SK-N-SH treated with all-trans-retinoic acid at 6 μM for 48 hours (cell line): ENCODE measurements around the gene S1PR4.

Source experiments
- CSDC2 ChIP-seq: fragments of 250-450 bp; sonication (Bioruptor Pico); IDR thresholded peaks from 2 replicates; pipeline ENCODE4 v1.5.0; 2020; ENCODE audit warnings: mild to moderate bottlenecking, moderate library complexity
- GLIS3 ChIP-seq: fragments of 250-450 bp; sonication (Bioruptor Pico); IDR thresholded peaks from 2 replicates; pipeline ENCODE4 v1.5.0; 2020; ENCODE audit warnings: mild to moderate bottlenecking, moderate library complexity
- OSR1 ChIP-seq: fragments of 250-450 bp; sonication (Bioruptor Pico); IDR thresholded peaks from 2 replicates; pipeline ENCODE4 v1.8.0; 2022; ENCODE audit warnings: moderate library complexity, mild to moderate bottlenecking, inconsistent platforms
- RARB ChIP-seq: fragments of 250-450 bp; sonication (Bioruptor Pico); IDR thresholded peaks from 2 replicates; pipeline ENCODE4 v1.8.0; 2021; ENCODE audit warnings: mild to moderate bottlenecking, moderate library complexity
- TCF4 ChIP-seq: fragments of 250-450 bp; sonication (Bioruptor Pico); IDR thresholded peaks from 2 replicates; pipeline ENCODE4 v1.8.0; 2021; ENCODE audit warnings: mild to moderate bottlenecking, moderate library complexity, borderline replicate concordance
- TOX ChIP-seq: fragments of 250-450 bp; sonication (Bioruptor Pico); IDR thresholded peaks from 2 replicates; pipeline ENCODE4 v1.8.0; 2021; ENCODE audit warnings: mild to moderate bottlenecking, moderate library complexity, borderline replicate concordance
- ZFP3 ChIP-seq: fragments of 250-450 bp; sonication (Bioruptor Pico); IDR thresholded peaks from 2 replicates; pipeline ENCODE4 v1.5.0; 2020; ENCODE audit warnings: mild to moderate bottlenecking, moderate library complexity
- ZFP30 ChIP-seq: fragments of 450-650 bp; formaldehyde crosslinking; IDR thresholded peaks from 2 replicates; pipeline ENCODE4 v1.5.0; 2022; ENCODE audit warnings: mild to moderate bottlenecking, moderate library complexity
- ZNF565 ChIP-seq: fragments of 450-650 bp; formaldehyde crosslinking; conservative IDR thresholded peaks from 2 replicates; pipeline ENCODE4 v1.5.0; 2020; ENCODE audit warnings: low read depth, mild to moderate bottlenecking, moderate library complexity
- ZNF70 ChIP-seq: fragments of 450-650 bp; formaldehyde crosslinking; IDR thresholded peaks from 2 replicates; pipeline ENCODE4 v1.5.0; 2020; ENCODE audit warnings: mild to moderate bottlenecking, moderate library complexity
- ZNF8 ChIP-seq: fragments of 450-650 bp; formaldehyde crosslinking; IDR thresholded peaks from 2 replicates; pipeline ENCODE4 v1.5.0; 2020; ENCODE audit warnings: mild to moderate bottlenecking, moderate library complexity
- TF ChIP-seq, protein P1 (sequence below): fragments of 250-450 bp; sonication (Bioruptor Pico); IDR thresholded peaks from 2 replicates; pipeline ENCODE4 v1.8.0; 2020; ENCODE audit warnings: mild to moderate bottlenecking, moderate library complexity, borderline replicate concordance
- TF ChIP-seq, protein P2 (sequence below): fragments of 250-450 bp; sonication (Bioruptor Pico); IDR thresholded peaks from 2 replicates; pipeline ENCODE4 v1.5.1; 2020; ENCODE audit warnings: low read depth, mild to moderate bottlenecking, moderate library complexity

DNA sequence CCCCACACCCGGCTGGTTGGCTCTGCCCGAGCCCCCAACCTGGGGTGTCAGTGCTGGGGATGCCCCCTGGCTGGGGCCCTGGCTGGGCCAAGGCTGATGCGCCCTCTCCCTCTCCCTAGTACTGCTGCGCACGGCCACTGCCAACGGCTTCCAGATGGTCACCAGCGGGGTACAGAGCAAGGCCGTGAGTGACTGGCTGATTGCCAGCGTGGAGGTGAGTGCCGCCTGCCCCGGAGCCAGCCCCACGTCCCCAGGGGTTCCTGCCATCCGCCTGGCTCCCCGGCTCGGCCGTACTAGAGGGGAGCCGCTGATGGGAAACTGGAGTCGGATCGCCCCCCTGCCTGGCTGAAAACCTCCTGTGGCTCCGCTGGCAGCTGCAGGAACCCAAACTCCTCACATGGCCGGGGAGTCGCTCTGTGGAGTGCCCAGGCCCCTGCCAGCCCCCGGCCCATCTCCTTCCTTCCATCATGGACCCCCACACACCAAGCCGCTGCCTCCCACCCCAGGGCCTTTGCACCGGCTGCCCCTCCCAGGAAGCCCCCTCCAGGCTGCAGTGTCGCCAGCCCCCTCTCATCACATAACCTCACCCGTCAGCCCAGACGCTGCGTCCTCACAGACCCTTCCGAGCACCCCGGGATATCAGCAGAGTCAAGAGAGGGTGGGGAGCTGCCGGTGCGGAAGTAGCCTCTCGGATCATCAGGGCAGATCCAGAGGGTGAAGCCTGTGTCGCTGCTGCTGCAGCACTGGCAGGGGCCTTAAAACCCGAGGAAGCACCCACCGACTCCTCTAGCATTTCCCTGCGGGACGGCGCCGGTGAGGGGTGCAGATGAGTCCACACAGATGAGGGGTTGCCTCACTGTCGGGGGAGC, 17.7 kb downstream of the S1PR4 start:
- TF ChIP-seq TOX (CRISPR knock-in tag), result no peak
- TF ChIP-seq ZFP3 (CRISPR knock-in tag), result no peak
- TF ChIP-seq, protein P1, sequence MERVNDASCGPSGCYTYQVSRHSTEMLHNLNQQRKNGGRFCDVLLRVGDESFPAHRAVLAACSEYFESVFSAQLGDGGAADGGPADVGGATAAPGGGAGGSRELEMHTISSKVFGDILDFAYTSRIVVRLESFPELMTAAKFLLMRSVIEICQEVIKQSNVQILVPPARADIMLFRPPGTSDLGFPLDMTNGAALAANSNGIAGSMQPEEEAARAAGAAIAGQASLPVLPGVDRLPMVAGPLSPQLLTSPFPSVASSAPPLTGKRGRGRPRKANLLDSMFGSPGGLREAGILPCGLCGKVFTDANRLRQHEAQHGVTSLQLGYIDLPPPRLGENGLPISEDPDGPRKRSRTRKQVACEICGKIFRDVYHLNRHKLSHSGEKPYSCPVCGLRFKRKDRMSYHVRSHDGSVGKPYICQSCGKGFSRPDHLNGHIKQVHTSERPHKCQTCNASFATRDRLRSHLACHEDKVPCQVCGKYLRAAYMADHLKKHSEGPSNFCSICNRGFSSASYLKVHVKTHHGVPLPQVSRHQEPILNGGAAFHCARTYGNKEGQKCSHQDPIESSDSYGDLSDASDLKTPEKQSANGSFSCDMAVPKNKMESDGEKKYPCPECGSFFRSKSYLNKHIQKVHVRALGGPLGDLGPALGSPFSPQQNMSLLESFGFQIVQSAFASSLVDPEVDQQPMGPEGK (CRISPR knock-in tag), result no peak
- TF ChIP-seq CSDC2 (CRISPR knock-in tag), result no peak
- no peak for TF ChIP-seq ZFP30 (CRISPR knock-in tag)
- TF ChIP-seq, protein P2, sequence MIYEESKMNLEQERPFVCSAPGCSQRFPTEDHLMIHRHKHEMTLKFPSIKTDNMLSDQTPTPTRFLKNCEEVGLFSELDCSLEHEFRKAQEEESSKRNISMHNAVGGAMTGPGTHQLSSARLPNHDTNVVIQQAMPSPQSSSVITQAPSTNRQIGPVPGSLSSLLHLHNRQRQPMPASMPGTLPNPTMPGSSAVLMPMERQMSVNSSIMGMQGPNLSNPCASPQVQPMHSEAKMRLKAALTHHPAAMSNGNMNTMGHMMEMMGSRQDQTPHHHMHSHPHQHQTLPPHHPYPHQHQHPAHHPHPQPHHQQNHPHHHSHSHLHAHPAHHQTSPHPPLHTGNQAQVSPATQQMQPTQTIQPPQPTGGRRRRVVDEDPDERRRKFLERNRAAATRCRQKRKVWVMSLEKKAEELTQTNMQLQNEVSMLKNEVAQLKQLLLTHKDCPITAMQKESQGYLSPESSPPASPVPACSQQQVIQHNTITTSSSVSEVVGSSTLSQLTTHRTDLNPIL (CRISPR knock-in tag), result no peak
- no peak for TF ChIP-seq ZNF565 (CRISPR knock-in tag)
- no peak for TF ChIP-seq ZNF8
- TF ChIP-seq RARB, result no peak
- TF ChIP-seq GLIS3 (CRISPR knock-in tag), result no peak
- TF ChIP-seq ZNF70 (CRISPR knock-in tag), result no peak
- TF ChIP-seq OSR1 (CRISPR knock-in tag), result no peak
- TF ChIP-seq TCF4, result no peak
